WI38 (cell line): Measurements from ENCODE around the gene DIP2B.

Experiments used
- H3K4me3 ChIP-seq: 2 replicates; pipeline ENCODE4 v1.5.1; 2011; ENCODE audit warnings: low read depth, mild to moderate bottlenecking, control low read depth, low read length
- TF ChIP-seq, protein P1 (sequence below): IDR thresholded peaks from 2 replicates; pipeline ENCODE4 v1.5.1; 2012; ENCODE audit warnings: low read depth, mild to moderate bottlenecking, control low read depth, low read length

The DIP2B gene

DNA sequence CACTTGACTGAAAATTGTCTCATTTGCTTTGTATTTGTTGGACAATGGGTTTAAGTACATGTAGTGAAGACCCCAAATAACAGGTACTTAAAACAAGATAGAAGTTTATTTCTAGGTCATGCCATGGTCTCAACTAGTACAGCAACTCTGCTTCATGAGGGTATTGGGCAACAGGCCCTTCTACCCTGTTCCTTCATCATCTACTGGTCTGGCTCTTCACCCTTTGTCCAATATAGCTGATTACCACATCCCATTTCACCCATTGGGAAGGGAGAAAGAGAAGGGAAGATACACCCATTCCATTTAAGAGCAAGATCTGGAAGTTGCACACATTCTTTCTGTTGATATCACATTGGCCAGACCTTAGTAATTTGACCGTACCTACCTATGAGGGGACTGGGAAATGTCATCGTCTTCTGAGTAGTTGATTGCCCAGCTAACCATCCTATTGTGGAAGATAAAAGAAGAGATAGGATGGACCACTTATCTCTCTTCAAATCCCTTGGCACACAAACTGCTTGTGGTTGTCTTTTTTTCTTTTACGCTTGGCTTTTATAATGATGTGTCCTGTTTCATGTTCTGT lies 104.6 kb downstream of the DIP2B start:
- H3K4me3 ChIP-seq: no peak overlapping the region
- TF ChIP-seq, protein P1, sequence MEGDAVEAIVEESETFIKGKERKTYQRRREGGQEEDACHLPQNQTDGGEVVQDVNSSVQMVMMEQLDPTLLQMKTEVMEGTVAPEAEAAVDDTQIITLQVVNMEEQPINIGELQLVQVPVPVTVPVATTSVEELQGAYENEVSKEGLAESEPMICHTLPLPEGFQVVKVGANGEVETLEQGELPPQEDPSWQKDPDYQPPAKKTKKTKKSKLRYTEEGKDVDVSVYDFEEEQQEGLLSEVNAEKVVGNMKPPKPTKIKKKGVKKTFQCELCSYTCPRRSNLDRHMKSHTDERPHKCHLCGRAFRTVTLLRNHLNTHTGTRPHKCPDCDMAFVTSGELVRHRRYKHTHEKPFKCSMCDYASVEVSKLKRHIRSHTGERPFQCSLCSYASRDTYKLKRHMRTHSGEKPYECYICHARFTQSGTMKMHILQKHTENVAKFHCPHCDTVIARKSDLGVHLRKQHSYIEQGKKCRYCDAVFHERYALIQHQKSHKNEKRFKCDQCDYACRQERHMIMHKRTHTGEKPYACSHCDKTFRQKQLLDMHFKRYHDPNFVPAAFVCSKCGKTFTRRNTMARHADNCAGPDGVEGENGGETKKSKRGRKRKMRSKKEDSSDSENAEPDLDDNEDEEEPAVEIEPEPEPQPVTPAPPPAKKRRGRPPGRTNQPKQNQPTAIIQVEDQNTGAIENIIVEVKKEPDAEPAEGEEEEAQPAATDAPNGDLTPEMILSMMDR: no peak

GRCh38 chr12:50610171-50610570 lies 105.4 kb downstream of the DIP2B start:
- TF ChIP-seq, protein P1: no peak

DNA sequence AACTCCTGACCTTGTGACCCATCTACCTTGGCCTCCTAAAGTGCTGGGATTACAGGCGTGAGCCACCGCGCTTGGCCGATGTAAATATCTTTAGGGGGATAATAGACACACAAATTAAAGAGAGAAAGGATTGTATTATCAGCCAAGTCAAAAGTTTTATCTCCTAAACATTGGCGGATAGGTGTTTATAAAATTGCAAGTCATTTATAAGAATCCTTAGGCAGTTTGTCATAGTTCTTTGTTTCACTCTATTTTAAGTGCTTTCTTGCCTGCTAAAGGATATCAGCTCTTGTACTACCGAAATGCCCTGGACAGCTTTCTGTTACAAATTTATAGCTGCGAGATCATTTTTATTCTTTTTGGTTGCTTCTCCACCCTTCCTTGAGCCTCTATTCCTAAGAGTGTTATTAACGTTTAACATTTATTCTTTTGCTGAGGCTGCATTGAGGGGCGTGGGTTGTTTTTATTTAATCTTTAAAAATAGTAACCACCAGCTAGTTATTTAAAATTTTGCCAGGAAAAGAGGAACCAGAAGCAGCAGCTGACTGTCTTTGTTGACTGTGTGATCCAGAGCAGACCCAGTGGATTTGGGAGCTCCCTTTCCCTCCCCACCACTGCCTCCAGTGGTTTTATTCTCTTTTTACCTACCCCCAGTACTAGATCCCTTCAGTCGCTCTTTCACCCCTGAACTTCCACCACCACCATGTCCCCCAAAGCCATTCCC lies 106.4 kb downstream of the DIP2B start:
- TF ChIP-seq, protein P1: no peak
- H3K4me3 ChIP-seq: no peak overlapping the region

More at GRCh38 chr12:50610171-50610570, 105.4 kb downstream of the DIP2B start:
- no peak overlapping the region for H3K4me3 ChIP-seq

DNA sequence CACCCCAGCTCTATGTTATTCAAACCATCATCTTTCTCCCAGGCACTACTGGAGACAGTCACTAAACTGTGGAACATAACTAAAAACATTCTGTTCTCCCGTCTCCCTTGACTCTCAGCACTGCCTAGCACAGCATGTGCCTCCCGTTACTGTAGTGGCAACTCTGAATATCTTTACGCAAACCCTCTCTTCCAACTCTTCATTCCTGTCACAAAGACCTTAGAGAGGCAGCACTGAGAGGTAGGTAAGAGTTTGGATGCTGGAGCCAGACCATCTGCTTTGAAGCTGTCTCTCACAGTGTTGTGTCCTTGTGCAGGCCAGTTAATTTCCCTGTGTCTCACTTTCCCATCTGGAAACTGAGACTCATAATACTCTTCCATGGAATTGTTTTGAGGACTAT lies 108.1 kb downstream of the DIP2B start:
- TF ChIP-seq, protein P1: no peak

DNA sequence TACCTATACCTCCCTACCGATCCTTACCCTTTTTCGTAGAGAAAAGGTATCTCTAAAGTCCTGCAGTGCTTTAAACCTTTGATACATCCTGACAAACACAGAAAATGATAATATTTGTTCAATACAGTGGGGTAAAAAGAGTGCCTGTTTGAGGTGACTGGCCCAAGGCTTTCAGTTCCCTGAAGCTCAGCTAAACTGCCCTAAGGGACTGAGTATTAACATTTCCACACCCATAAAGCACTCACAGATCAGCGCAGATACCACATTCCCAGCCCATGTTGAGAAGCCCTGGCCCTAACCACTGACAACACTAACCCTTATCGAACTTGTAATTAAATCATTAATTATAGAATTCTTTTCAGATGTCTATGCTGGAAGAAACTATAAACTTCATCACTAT lies 108.7 kb downstream of the DIP2B start:
- H3K4me3 ChIP-seq: no peak overlapping the region

More for the DNA sequence above, 108.1 kb downstream of the DIP2B start:
- no peak overlapping the region for H3K4me3 ChIP-seq

DNA sequence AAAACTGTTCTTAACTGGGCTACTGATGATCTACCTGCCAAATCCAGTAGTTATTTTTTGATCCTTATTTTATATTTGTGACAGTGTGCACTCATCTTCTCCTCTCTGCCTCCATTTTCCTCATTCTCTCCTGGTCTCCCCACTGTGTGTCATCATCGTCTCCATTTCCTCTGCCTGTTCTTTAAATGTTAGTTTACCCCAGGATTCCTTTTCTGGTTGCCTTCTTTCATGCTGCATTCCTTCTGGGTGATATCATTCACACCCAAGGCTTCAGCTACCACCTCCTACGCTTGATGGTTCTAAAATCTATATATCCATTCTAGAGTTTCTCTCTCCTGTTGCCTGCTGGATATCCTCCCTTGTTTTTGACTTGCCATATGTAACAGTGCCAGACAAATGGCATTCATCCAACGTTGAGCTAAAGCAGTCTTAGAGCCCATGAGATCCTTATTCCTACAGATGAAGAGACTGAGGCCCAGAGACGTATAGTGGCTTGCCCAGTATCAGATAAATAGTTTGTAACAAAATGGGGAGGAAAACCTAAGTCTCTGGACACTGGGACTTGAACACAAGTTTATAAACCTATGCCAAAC lies 109.5 kb downstream of the DIP2B start:
- TF ChIP-seq, protein P1: no peak
- no peak overlapping the region for H3K4me3 ChIP-seq

More for the DNA sequence above, 108.7 kb downstream of the DIP2B start:
- TF ChIP-seq, protein P1: no peak
